HepG2 (cell line): ENCODE measurements around the gene FILIP1. TPM values are rescaled to one million over a fixed set of nuclear protein-coding genes. Genes with fewer than 3 reads are reported as not detected.

Experiments used
- GFI1 ChIP-seq: sonication (generic); formaldehyde crosslinking; IDR thresholded peaks from 2 replicates; pipeline ENCODE4 v1.5.0; 2020; ENCODE audit warnings: missing genetic modification reagents, mild to moderate bottlenecking, borderline replicate concordance
- GMEB1 ChIP-seq: sonication (generic); formaldehyde crosslinking; IDR thresholded peaks from 2 replicates; pipeline ENCODE4 v1.5.1; 2020; ENCODE audit warnings: missing genetic modification reagents, mild to moderate bottlenecking, borderline replicate concordance
- MEIS1 ChIP-seq: sonication (generic); formaldehyde crosslinking; IDR thresholded peaks from 2 replicates; pipeline ENCODE4 v1.9.0; 2021; ENCODE audit warnings: mild to moderate bottlenecking, missing genetic modification reagents, moderate library complexity, borderline replicate concordance
- NR2F6 ChIP-seq, 2 experiments: IDR thresholded peaks; 2 replicates each; pipeline ENCODE4 v1.6.1; 2016; ENCODE audit warnings: antibody characterized with exemption in 1 of 2, mild to moderate bottlenecking in 1 of 2
- PHF21A ChIP-seq: sonication (generic); formaldehyde crosslinking; IDR thresholded peaks from 2 replicates; pipeline ENCODE4 v1.5.0; 2020; ENCODE audit warnings: mild to moderate bottlenecking, missing genetic modification reagents
- TAF1 ChIP-seq: sonication (generic); formaldehyde crosslinking; IDR thresholded peaks from 2 replicates; pipeline ENCODE4 v1.4.0; 2020; ENCODE audit warnings: missing genetic modification reagents
- ZNF567 ChIP-seq: sonication (generic); formaldehyde crosslinking; IDR thresholded peaks from 2 replicates; pipeline ENCODE4 v1.8.1; 2023; ENCODE audit warnings: mild to moderate bottlenecking, missing genetic modification reagents, borderline replicate concordance
- ZNF747 ChIP-seq: sonication (generic); formaldehyde crosslinking; IDR thresholded peaks from 2 replicates; pipeline ENCODE4 v1.8.1; 2023; ENCODE audit warnings: missing genetic modification reagents, mild to moderate bottlenecking, borderline replicate concordance
- ZNF792 ChIP-seq: IDR thresholded peaks from 2 replicates; pipeline ENCODE4 v1.6.1; 2016
- polyA plus RNA-seq, 8 experiments: library from polyadenylated mRNA; depleted of rRNA in 3 of 8; stranded (reverse) in 7 of 8; unstranded in 1 of 8; fragments of >200 nt; fragmentation: Illumina TruSeq in 4 of 8; extraction: Trizol in 4 of 8; gene quantifications; 2 replicates each; pipeline versions ENCODE4 v1.2.1 to v1.2.3, GENCODE V29; 2011 to 2016; ENCODE audit warnings: low read depth in 4 of 8, missing spikeins in 1 of 8, mixed read lengths in 1 of 8; ENCODE audit not compliant: insufficient read depth in 1 of 8
- total RNA-seq, 5 experiments: library from RNA; depleted of rRNA; stranded (reverse); fragments of >200 nt; fragmentation: Illumina TruSeq; extraction: Trizol; gene quantifications; 2 replicates each; pipeline ENCODE4 v1.2.3, GENCODE V29; 2016; ENCODE audit warnings: low read depth in 1 of 5
- TF ChIP-seq, protein P1 (sequence below): sonication (generic); formaldehyde crosslinking; conservative IDR thresholded peaks from 2 replicates; pipeline ENCODE4 v1.4.0; 2020; ENCODE audit warnings: mild to moderate bottlenecking, missing genetic modification reagents, moderate library complexity
- TF ChIP-seq, protein P2 (sequence below): IDR thresholded peaks from 2 replicates; pipeline ENCODE4 v1.6.1; 2016; ENCODE audit warnings: low read depth, borderline replicate concordance

Gene FILIP1
- total and polyA plus RNA-seq, 2 of the 13 experiments (the other 11 are each of a cell fraction or from before 2014, with no cell fraction given), result not detected

DNA sequence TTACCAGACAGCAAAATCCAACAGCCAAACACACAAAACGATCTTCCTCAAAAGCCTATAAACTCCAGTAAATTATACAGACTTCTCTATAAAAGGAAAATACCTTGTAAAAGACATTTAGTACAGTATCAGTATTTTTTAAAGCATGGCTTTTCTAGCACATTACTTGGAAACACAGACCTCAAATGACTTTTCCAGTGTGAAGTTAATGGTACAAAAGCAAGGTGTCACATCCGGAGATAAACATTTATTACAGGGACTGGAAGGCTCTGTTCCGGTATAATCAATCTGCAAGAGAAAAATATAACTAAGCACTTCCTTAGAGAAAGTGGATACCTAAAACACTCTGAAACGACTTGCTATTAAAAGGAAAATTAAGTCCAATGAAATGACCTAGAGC lies 226.1 kb downstream of the FILIP1 start (continued):
- TF ChIP-seq, protein P1, sequence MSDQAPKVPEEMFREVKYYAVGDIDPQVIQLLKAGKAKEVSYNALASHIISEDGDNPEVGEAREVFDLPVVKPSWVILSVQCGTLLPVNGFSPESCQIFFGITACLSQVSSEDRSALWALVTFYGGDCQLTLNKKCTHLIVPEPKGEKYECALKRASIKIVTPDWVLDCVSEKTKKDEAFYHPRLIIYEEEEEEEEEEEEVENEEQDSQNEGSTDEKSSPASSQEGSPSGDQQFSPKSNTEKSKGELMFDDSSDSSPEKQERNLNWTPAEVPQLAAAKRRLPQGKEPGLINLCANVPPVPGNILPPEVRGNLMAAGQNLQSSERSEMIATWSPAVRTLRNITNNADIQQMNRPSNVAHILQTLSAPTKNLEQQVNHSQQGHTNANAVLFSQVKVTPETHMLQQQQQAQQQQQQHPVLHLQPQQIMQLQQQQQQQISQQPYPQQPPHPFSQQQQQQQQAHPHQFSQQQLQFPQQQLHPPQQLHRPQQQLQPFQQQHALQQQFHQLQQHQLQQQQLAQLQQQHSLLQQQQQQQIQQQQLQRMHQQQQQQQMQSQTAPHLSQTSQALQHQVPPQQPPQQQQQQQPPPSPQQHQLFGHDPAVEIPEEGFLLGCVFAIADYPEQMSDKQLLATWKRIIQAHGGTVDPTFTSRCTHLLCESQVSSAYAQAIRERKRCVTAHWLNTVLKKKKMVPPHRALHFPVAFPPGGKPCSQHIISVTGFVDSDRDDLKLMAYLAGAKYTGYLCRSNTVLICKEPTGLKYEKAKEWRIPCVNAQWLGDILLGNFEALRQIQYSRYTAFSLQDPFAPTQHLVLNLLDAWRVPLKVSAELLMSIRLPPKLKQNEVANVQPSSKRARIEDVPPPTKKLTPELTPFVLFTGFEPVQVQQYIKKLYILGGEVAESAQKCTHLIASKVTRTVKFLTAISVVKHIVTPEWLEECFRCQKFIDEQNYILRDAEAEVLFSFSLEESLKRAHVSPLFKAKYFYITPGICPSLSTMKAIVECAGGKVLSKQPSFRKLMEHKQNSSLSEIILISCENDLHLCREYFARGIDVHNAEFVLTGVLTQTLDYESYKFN, result no peak
- TF ChIP-seq NR2F6 (IDR thresholded peaks at IDR 0.05) (no peak), NR2F6 (CRISPR knock-in tag; IDR thresholded peaks at IDR 0.05) (no peak), PHF21A (CRISPR knock-in tag) (no peak), ZNF567 (CRISPR knock-in tag) (no peak), GFI1 (CRISPR knock-in tag) (no peak), ZNF792 (CRISPR knock-in tag) (no peak), ZNF747 (CRISPR knock-in tag) (no peak), MEIS1 (CRISPR knock-in tag) (no peak), TAF1 (no peak), GMEB1 (CRISPR knock-in tag) (no peak)
- TF ChIP-seq, protein P2, sequence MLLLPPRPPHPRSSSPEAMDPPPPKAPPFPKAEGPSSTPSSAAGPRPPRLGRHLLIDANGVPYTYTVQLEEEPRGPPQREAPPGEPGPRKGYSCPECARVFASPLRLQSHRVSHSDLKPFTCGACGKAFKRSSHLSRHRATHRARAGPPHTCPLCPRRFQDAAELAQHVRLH, result no peak
